GM21737 (cell line): ENCODE data around the gene GMPPA.

Source experiments
- ATAC-seq: cut with Tn5 transposase; IDR thresholded peaks from one replicate; pipeline ENCODE4 v1.9.1; 2021; ENCODE audit warnings: mild to moderate bottlenecking, moderate library complexity; ENCODE audit not compliant: unreplicated experiment

The GMPPA gene

GRCh38 chr2:219553463-219553963, 54.8 kb downstream of the GMPPA start:
- no peak for ATAC-seq

DNA sequence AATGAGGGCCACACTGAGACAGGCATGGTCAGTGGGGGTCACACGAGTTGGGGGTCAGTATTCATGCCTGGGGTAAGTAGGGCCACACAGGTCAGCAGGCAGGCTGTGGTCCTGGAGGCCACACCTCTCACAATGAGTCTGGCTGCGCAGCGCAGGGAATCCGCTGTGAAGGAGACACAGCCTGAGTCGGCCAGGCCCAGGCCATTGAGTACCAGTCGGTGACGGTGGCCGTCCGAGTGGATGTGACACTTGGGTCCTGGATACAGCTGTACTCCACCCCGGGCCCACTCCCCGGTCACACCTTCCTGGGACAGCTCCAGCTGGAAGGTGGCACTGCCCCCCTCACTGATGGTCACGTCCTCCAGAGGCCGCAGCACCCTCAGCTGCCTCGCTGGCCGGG, 55.7 kb downstream of the GMPPA start:
- ATAC-seq = no peak

GRCh38 chr2:219555956-219556355, 57.3 kb downstream of the GMPPA start:
- ATAC-seq = no peak

- no peak for ATAC-seq
Measured at GRCh38 chr2:219556413-219556812, 57.7 kb downstream of the GMPPA start.
